DMS79 treated with DMSO at 0.1 percent for 48 hours (cell line): ENCODE measurements around the gene ITGA2.
A peak's percentile ranks its signal among the peaks of the same experiment; 100 is the strongest.
"Not testable (repeated sequence)": the region's sequence is repeated elsewhere in the genome, so short reads cannot be mapped to it uniquely, and the experiment has no call there.

Experiments
- DNase-seq: peaks from one replicate; lab custom pipeline; 2025; lab: John Stamatoyannopoulos, UW

The ITGA2 gene

DNA sequence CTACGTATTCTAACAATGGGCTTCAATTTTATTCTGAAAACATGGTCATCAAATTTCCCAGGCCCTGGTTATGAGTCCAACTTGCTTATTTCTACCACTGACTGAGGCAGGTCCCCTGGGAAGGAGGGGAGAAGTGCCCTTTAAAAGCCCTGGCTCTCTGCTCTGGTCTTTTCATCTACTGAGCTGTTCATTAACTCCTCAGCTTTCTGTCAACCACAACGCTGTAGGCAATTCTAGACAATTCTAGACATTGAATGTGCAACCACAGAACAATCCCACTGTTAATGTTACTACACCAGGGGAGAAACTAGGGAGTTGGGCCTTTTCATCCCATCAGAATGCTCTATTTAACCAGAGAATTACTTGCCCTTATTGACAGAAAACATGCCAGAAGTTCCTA lies 110.4 kb downstream of the ITGA2 start:
- no peak for DNase-seq

DNA sequence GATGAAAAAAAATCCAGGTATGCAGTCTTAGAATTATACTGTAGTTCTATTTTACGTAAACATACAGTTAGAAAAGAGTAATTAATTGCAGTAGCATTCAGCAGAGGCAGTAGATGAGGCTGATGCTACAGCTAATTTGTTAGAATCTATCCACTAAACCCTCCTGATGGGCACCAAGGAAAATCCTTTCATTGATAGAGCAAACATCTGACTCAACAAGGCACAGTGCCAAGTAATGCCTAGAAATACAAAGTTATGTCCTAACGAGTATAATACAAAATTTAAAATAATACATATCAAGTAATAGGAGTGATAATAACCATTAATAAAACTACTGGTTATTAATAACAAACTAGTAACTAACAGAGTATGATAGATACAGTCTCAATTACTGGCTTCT lies 111.5 kb downstream of the ITGA2 start:
- no peak for DNase-seq

GRCh38 chr5:53105611-53106300 lies 116.6 kb downstream of the ITGA2 start:
- no peak for DNase-seq

DNA sequence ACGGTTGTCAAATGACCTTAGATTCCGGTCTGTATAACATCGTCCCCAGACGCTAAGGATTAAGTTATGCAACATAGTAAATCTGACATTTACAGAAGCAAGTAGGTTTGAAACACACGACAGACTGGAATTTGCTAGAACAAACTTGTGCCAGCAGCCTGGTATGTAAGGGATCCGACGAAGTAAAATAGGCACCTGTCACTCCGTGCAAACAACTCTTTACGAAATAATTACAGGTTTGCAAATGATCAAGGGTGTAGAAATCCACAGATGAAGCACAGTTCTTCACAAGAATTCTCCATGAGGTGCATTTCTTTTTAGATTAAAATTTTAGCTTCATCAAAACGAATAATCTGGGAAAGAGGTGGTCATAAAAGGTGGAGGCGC lies 119.9 kb downstream of the ITGA2 start:
- no peak for DNase-seq

GRCh38 chr5:53109443-53110127 lies 120.4 kb downstream of the ITGA2 start, which contains the start of gene MOCS2:
Gene MOCS2, minus strand, starts transcription at chr5:53109757. Its CDS starts 2,583 bp downstream, at chr5:53107174.
- DNase-seq: peak; percentile 50

DNA sequence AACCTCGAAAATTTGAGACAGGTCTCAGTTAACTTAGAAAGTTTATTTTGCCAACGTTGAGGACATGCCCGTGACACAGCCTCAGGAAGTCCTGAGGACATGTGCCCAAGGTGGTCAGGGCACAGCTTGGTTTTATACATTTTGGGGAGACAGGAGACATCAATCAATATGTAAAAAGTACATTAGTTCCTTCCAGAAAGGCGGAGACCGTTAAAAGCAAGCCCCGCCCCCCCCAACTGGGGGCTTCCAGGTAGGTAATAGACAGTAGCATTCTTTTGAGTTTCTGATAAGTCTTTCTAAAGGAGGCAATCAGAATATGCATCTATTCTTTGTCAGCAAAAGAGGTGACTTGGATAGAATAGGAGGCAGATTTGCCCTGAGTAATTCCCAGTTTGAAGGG lies 121.0 kb downstream of the ITGA2 start:
- no peak for DNase-seq

GRCh38 chr5:53111139-53111538 lies 122.0 kb downstream of the ITGA2 start:
- DNase-seq: no peak

DNA sequence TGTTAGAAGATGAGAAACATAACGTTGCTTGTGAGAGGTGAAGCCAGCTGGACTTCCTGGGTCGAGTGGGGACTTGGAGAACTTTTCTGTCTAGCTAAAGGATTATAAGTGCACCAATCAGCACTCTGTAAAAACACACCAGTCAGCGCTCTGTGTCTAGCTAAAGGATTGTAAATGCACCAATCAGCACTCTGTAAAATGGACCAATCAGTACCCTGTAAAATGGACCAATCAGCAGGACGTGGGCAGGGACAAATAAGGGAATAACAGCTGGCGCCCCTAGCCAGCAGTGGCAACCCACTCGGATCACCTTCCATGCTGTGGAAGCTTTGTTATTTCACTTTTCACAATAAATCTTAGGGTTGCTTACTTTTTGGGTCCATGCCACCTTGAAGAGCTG lies 123.2 kb downstream of the ITGA2 start:
- DNase-seq: not testable (repeated sequence)

DNA sequence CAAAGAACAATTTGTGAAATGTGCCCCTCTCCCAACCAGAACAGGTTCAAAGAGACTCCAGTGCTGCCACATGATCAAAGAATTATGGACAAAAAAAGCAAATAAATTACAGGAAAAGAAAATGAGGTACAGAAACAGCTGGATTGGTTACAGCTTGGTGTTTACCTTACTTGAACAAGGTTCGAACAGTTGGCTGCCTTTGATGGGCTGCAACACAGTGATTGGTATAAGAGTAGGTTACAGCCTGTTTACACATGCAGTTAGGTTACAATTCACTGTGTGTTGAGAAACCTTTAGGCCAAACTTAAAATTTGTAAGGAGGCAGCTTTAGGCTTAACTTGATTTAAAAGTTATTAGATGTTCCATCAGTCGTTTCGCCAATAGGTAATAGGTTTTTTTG lies 123.8 kb downstream of the ITGA2 start:
- DNase-seq: no peak

- DNase-seq: no peak
These were observed 124.8 kb downstream of the ITGA2 start for GRCh38 chr5:53113947-53114346.

- no peak for DNase-seq
These were observed 125.8 kb downstream of the ITGA2 start for GRCh38 chr5:53114988-53115387.

GRCh38 chr5:53116597-53116996 lies 127.4 kb downstream of the ITGA2 start:
- no peak for DNase-seq

- DNase-seq: no peak
These were observed 129.7 kb downstream of the ITGA2 start for GRCh38 chr5:53118879-53119278.

DNA sequence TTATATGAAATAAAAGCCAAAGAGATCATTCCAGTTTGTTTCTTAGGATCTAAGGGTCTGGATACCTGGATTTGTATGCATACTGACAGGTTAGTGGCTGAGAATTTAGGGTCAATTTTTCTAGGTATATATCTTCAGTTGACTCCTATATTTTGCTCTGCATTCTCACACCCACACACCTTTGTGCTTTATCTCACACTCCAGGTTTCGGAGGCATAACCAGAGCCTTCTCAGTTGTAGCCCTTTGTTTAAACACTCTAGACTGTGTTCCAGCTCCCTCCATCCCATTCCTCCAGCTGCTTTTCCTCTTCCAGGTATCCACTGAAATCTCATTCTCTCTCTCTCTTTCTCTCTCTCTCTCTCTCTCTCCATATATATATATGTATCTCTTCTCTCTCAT lies 131.0 kb downstream of the ITGA2 start:
- no peak for DNase-seq

DNA sequence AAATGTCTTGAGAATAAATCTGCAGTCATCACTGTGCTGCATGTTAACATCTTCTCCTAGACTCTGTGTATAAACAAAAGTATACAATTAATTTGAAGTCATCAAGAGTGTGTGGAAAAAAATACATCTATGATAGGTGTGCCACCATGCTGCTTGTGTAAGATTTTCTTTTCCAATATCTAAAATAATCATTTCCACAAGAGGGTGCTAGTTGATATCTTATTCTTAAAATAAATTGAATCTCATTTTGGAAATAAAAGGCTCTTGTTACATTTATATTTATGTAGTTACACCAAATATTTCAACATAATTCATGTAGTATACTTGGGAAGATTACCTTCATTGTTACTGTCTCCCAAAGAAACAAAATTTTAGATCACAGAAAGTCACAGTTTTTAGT lies 134.6 kb downstream of the ITGA2 start:
- no peak for DNase-seq

DNA sequence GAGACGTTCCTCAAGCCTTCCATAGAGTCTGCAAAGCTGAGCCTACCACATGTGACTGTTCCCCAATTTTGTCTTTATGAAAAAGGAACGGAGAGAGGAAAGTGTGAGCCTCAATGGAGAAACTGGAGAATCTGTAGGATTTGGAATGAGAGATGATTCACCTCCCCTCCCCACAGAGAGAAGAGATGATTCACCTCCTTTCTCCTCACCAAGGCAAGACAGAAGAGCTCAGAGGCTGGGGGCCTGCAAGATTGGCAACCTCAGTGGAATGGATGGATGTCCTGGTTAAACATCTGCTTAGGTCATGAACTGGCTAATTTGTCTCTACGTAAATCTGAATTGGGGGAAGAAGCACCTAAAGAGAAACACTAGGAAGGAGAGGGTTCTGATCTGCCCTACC lies 137.4 kb downstream of the ITGA2 start:
- DNase-seq: no peak

DNA sequence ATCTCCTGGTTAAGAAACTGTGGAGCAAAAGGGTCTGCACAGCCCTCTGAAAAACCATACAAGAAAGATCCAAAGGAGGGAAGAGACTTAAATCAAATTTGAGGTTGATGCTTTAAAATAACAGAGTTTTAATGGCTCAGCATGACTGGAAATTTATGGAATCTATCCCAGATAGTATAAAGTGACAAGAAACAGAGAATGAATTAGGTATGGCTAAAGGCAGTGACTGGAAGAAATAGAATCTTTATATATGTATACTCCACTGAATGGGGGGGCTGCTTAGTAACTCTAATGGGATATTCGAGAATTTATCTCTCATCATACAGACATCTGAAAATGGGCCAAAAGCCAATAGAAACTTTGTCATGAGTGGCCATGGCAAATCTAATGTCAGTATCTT lies 138.0 kb downstream of the ITGA2 start:
- DNase-seq: no peak

- DNase-seq: no peak
These were observed 139.3 kb downstream of the ITGA2 start for GRCh38 chr5:53128481-53128880.

DNA sequence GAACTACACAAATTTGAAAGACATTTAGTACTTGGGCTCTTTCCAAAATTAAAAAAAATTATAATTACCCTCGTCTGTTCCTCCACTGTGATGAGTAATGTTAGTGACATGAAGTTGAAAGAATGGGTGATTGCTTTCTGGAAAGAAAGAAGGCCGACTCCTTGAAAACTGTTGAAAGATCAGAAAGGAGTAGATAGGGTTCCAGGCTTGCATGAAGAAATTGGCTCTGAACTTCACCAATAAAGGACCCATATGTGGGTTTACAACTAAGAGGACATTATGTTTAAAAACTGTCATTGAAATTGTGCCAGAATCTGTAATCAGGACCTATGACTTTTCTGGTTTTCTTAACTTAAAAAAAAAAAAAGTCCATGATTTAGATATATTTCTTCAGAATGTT lies 141.1 kb downstream of the ITGA2 start:
- DNase-seq: no peak

GRCh38 chr5:53133020-53133419 lies 143.9 kb downstream of the ITGA2 start:
- DNase-seq: no peak
